GM21423 (cell line): Measurements from ENCODE around the gene TIAM2.
"Not testable (repeated sequence)": the region's sequence is repeated elsewhere in the genome, so short reads cannot be mapped to it uniquely, and the experiment has no call there.

Source experiments
- ATAC-seq: cut with Tn5 transposase; IDR thresholded peaks from one replicate; pipeline ENCODE4 v1.9.1; 2021; ENCODE audit warnings: mild to moderate bottlenecking, moderate library complexity; ENCODE audit not compliant: unreplicated experiment

The TIAM2 gene

GRCh38 chr6:155222506-155222905 lies 227.4 kb downstream of the TIAM2 start:
- ATAC-seq, result no peak

- peak; percentile 92 for ATAC-seq
Measured at GRCh38 chr6:155223646-155224451, 228.7 kb downstream of the TIAM2 start.

DNA sequence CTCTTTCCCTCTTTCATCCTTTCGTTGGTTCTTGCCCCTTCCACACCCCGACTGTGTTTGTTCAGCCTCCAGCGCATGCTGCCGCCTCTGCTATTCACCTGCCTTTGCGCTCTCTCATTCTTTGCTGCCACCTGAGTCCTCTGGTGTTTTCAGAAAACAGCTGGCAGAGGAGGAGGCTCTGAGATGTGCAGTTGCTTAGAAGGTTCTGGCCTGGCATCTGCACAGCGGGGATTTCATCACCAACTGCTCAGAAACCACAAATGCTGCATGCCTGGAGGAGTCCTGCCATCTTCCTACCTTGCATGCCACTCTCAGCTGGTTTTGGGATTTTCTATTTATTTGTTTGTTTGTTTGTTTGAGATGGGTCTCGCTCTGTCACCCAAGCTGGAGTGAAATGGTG lies 229.5 kb downstream of the TIAM2 start:
- ATAC-seq, result no peak

- ATAC-seq, result no peak
Measured at GRCh38 chr6:155227046-155227445, 231.9 kb downstream of the TIAM2 start.

DNA sequence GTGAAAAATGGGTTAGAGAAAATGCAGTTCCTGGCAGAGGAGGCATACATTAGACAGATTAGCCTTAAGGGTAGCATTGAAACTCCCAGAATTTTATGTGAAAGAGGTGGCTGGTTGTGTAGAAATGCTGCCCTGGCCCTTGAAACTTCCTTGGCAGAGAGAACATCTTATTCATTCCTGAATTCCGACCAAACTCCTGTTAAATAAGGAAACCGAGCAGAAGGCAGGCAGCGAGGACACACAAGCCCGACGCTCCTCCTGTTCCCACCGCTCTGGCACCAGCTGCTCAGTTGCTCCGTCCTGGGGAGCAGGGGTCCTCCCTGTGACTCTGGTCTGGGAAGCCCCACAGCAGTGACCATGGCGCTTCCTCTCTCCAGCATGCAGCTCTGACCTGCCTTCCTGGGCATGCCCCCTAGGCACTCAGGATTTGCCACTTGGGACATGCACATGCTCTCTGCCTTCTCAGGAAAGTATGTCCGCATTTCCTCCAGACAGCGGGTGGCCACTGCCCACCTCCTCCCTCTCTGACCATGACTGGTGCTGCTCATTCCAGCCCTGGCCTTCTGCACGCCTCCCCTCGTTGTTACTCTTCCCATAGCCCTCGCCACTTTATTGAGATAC lies 233.5 kb downstream of the TIAM2 start:
- ATAC-seq, result no peak

GRCh38 chr6:155230975-155231374 lies 235.9 kb downstream of the TIAM2 start:
- ATAC-seq, result not testable (repeated sequence)

- ATAC-seq, result no peak
Measured at GRCh38 chr6:155232848-155233247, 237.7 kb downstream of the TIAM2 start.

DNA sequence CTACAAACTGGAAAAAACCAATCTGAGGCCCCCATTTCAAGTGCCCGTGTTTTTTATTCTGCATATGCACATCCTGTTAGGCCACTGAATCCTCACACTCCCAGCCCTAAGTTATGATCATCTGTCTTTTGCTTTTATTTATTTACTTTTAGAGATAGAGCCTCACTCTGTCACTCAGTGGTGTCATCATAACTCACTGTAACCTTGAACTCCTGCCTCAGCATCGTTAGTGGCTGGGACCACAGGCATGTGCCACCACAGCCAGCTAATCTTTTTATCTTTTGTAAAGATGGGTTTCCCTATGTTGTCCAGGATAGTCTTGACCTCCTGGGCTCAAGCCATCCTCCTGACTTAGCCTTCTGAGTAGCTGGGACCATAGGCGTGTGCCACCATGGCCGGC lies 239.1 kb downstream of the TIAM2 start:
- no peak for ATAC-seq

DNA sequence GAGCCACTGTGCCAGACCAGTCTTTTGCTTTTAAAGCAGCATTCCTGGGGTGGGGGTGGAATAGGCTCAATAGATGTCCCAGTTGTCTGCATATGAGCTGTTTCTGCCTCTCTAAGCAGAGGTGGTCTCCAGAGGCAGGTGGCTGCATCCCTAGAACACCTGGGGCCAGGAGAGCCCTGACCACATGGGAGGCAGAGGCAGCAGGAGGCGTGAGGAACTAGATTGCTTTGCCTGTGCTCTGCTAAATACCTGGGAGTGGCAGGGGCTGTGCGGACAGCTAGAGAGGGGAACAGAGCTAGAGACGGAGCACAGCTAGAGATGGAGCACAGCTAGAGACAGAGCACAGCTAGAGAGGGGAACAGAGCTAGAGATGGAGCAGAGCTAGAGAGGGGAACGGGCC lies 239.6 kb downstream of the TIAM2 start:
- no peak for ATAC-seq

- no peak for ATAC-seq
Measured at GRCh38 chr6:155235087-155235486, 240.0 kb downstream of the TIAM2 start.

DNA sequence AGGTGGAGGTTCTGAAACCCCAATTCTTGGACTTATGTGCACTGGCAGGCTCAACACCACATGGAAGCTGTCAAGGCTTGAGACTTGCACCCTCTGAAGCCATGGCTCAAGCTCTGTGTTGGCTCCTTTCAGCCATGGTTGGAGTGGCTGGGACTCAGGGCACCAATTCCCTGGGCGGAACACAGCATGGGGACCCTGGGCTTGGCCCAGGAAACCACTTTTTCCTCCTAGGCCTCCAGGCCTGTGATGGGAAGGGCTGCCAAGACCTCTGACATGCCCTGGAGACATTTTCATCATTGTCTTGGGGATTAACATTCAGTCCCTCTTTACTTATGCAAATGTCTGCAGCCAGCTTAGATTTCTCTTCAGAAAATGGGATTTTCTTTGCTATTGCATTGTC lies 242.5 kb downstream of the TIAM2 start:
- no peak for ATAC-seq

- no peak for ATAC-seq
Measured at GRCh38 chr6:155240905-155241600, 245.9 kb downstream of the TIAM2 start.

- ATAC-seq, result no peak
Measured at GRCh38 chr6:155241966-155242365, 246.9 kb downstream of the TIAM2 start.

- no peak for ATAC-seq
Measured at GRCh38 chr6:155244434-155244833, 249.3 kb downstream of the TIAM2 start.

DNA sequence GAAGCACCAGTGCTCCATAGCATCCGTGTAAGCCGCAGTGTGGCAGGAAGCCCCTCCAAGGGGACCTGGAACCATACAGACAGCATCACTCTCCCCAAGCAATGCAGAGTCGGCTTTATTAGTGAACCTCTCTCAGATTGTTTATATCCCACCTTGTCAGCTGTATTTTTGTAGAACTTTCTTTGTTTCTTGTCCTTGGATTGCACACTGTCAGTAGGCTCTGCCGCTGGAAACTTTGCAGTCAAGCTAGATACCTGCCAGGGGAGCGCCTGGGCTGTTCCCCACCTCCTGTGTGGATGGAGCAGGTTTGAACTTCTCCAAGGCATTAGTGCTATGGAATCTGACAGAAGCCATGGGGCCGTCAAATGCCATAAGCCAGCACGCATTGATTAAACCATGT lies 250.1 kb downstream of the TIAM2 start:
- ATAC-seq, result no peak

GRCh38 chr6:155245831-155246230 lies 250.7 kb downstream of the TIAM2 start:
- ATAC-seq, result no peak

DNA sequence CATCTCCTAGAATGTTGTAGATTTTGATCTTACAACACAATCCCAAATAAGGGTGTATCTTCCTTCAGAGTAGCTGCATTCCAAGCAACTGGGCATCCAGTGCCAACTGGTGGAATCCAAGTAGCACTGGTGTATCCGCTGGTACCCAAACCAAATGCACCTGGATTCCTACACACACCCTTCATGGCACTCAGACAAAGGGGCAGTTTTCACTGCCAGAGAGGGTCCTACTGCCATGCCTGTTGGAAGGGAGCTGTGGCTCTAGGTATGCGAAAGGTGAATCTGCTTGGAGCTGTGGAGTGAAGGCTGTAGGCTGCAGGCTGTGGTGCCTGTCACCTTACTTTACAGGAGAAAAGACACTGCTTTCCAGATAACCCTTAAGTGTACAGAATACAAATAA lies 251.7 kb downstream of the TIAM2 start:
- ATAC-seq, result no peak

DNA sequence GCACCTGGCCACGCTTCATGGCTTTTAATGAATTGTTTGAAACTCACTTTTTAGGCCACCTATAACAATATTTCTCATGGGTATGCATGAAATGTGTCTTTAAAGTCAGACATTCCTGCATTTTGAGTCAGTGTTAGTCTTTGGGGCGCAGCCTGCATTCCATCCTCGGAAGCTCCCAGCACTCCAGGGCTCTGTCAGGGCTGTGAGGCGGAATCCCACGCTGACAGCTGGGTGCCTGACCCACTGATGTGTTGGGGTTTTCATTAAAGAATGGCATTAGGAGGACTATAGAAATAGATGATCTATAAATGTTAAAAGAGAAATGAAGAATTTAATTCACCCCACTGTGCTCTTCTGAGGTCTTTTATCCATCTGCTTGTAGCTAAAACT lies 252.5 kb downstream of the TIAM2 start:
- no peak for ATAC-seq

- no peak for ATAC-seq
Measured at GRCh38 chr6:155248008-155249001, 253.2 kb downstream of the TIAM2 start.

GRCh38 chr6:155250701-155251381 lies 255.7 kb downstream of the TIAM2 start:
- ATAC-seq, result no peak
